ENCODE measurements around the gene KCNMA1.

GRCh38 chr10:77266242-77266641 is 371.4 kb downstream of the KCNMA1 start:
- TF ChIP-seq CTCF (conservative IDR thresholded peaks at IDR 0.05) (no peak), EZH2 (IDR thresholded peaks at IDR 0.05; ENCODE audit: low read depth) (no peak)

Measured in PC-9 (cell line).